Natural killer cell (primary cell): ENCODE measurements around the gene ISLR2. TPM values are rescaled to one million over a fixed set of nuclear protein-coding genes. Genes with fewer than 3 reads are reported as not detected.
"Not testable (repeated sequence)": the region's sequence is repeated elsewhere in the genome, so short reads cannot be mapped to it uniquely, and the experiment has no call there.

Experiments used
- ATAC-seq, 3 donors: fragments of 150-1000 bp in 2 of 3; fragments of 200-7000 bp in 1 of 3; cut with Tn5 transposase; 1 replicate in 1 of 3; 2 replicates in 2 of 3; pipeline ENCODE4 v1.10.0; 2021; ENCODE audit warnings: mild to moderate bottlenecking in 2 of 3, moderate library complexity in 2 of 3
- DNase-seq, 2 donors: peaks; one replicate each; pipeline versions ENCODE4 v3.0.0 to v3.0.0-alpha.2; 2013 to 2021; ENCODE audit warnings: mixed read lengths in 1 of 2
- H3K27ac ChIP-seq: one replicate; pipeline ENCODE4 v1.5.1; 2013; ENCODE audit warnings: mild to moderate bottlenecking, low read length
- H3K27me3 ChIP-seq: one replicate; pipeline ENCODE4 v1.6.1; 2013; ENCODE audit warnings: low read length; ENCODE audit not compliant: control insufficient read depth, insufficient read depth
- H3K36me3 ChIP-seq: one replicate; pipeline ENCODE4 v1.6.1; 2013; ENCODE audit warnings: low read length; ENCODE audit not compliant: control insufficient read depth, insufficient read depth
- H3K4me1 ChIP-seq: one replicate; pipeline ENCODE4 v1.6.1; 2013; ENCODE audit warnings: low read length; ENCODE audit not compliant: control insufficient read depth, insufficient read depth
- H3K4me3 ChIP-seq: one replicate; pipeline ENCODE4 v1.5.1; 2013; ENCODE audit warnings: low read length
- H3K9me3 ChIP-seq: one replicate; pipeline ENCODE4 v1.6.1; 2013; ENCODE audit warnings: low read length; ENCODE audit not compliant: control insufficient read depth, insufficient read depth
- H3K27ac Mint-ChIP-seq, 2 donors: one replicate each; pipeline ENCODE4 v1.8.0; 2022; ENCODE audit warnings: mild to moderate bottlenecking in 2 of 2, mixed read lengths in 2 of 2, moderate library complexity in 1 of 2
- H3K27me3 Mint-ChIP-seq, 2 donors: one replicate each; pipeline ENCODE4 v1.8.0; 2022; ENCODE audit warnings: low read depth in 2 of 2, mixed read lengths in 2 of 2
- H3K36me3 Mint-ChIP-seq: one replicate; pipeline ENCODE4 v1.8.0; 2022; ENCODE audit warnings: mixed read lengths
- H3K4me1 Mint-ChIP-seq, 2 donors: one replicate each; pipeline ENCODE4 v1.8.0; 2022; ENCODE audit warnings: mixed read lengths in 2 of 2
- H3K4me3 Mint-ChIP-seq: one replicate; pipeline ENCODE4 v1.8.0; 2022; ENCODE audit warnings: mild to moderate bottlenecking, moderate library complexity, mixed read lengths
- H3K9me3 Mint-ChIP-seq, 2 donors: one replicate each; pipeline ENCODE4 v1.8.0; 2022; ENCODE audit warnings: mixed read lengths in 2 of 2
- WGBS: methylation state at CpG from one replicate; pipeline ENCODE4 v1.1.7; 2013; ENCODE audit warnings: missing lambda C conversion rate; ENCODE audit not compliant: insufficient coverage; 5-methylcytosine and 5-hydroxymethylcytosine counted together
- intact Hi-C: fragments of 100-400 bp; cut with micrococcal nuclease; formaldehyde crosslinking; loops from one replicate; pipeline ENCODE4 v1.14.2; 2022
- total RNA-seq, 4 donors: library from RNA; stranded (reverse); fragments of 120-200 nt in 1 of 4; gene quantifications; one replicate each; pipeline versions ENCODE4 v1.2.3 to v1.2.4, GENCODE V29; 2013 to 2022
- TF ChIP-seq, protein P1 (sequence below): fragments of 200-600 bp; IDR thresholded peaks from one replicate; pipeline ENCODE4 v1.8.0; 2022; ENCODE audit warnings: antibody characterized with exemption

ISLR2 gene, protein sequence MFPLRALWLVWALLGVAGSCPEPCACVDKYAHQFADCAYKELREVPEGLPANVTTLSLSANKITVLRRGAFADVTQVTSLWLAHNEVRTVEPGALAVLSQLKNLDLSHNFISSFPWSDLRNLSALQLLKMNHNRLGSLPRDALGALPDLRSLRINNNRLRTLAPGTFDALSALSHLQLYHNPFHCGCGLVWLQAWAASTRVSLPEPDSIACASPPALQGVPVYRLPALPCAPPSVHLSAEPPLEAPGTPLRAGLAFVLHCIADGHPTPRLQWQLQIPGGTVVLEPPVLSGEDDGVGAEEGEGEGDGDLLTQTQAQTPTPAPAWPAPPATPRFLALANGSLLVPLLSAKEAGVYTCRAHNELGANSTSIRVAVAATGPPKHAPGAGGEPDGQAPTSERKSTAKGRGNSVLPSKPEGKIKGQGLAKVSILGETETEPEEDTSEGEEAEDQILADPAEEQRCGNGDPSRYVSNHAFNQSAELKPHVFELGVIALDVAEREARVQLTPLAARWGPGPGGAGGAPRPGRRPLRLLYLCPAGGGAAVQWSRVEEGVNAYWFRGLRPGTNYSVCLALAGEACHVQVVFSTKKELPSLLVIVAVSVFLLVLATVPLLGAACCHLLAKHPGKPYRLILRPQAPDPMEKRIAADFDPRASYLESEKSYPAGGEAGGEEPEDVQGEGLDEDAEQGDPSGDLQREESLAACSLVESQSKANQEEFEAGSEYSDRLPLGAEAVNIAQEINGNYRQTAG
- not detected for total RNA-seq
- total RNA-seq (2013): not detected

DNA sequence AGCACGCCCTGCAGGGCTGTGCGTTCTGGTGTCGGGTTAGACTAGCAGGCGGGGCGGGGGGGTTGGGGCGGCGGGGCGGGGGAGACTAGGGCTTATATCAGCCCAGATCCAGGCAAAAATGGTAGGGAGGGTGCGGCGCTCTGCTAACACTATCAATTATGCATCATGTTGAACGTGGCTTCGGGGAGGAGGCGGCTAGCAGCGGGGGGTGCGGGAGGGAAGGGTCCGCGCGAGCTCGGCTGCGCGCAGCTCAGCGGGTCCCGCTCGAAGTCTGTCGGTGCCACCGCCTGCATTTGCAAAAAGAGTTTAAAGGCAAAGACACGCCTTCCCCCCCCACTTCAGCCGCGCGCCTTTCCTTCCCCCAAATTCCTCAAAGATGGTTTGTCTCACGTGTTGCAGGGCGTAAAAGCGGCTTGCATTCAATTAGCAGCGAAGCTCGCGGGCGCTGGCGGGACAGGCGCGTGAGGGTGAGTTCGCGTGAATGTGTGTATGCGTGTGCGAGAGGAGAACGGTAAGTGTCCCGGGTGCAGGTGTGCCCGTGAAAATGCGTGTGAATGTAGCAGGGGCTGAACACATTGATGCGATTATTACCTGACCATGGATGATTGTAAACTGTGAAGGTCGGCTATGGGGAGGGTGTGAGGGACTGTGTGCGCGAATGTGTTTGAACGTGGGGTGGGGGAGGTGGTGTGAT lies at the start of gene ISLR2:
Gene ISLR2, plus strand, starts transcription at position 432 of the 694 bp plus-strand sequence. CDS start 2,169 bp downstream, outside the sequence.
- Mint-ChIP-seq H3K4me3 (no peak within 1 kb of the TSS), H3K4me1 (no peaks in the 10 kb centered on the region), H3K36me3 (no peaks in the 10 kb centered on the region), H3K27me3 (peaks cover 51 to 65% of the 10 kb centered on the region in 2 donors), H3K27ac (no peak within 1 kb of the TSS), H3K9me3 (no peaks in the 10 kb centered on the region)
- Histone ChIP-seq H3K36me3 (no peaks in the 10 kb centered on the region), H3K27ac (no peak within 1 kb of the TSS), H3K9me3 (no peaks in the 10 kb centered on the region), H3K4me3 (no peak within 1 kb of the TSS), H3K4me1 (peaks cover 25% of the 10 kb centered on the region), H3K27me3 (peaks cover 56% of the 10 kb centered on the region)
- intact Hi-C loops: no loop called here
- DNase-seq: no peak
- 6% methylated on average over 53 of the region's 53 CpGs for WGBS
- TF ChIP-seq, protein P1, sequence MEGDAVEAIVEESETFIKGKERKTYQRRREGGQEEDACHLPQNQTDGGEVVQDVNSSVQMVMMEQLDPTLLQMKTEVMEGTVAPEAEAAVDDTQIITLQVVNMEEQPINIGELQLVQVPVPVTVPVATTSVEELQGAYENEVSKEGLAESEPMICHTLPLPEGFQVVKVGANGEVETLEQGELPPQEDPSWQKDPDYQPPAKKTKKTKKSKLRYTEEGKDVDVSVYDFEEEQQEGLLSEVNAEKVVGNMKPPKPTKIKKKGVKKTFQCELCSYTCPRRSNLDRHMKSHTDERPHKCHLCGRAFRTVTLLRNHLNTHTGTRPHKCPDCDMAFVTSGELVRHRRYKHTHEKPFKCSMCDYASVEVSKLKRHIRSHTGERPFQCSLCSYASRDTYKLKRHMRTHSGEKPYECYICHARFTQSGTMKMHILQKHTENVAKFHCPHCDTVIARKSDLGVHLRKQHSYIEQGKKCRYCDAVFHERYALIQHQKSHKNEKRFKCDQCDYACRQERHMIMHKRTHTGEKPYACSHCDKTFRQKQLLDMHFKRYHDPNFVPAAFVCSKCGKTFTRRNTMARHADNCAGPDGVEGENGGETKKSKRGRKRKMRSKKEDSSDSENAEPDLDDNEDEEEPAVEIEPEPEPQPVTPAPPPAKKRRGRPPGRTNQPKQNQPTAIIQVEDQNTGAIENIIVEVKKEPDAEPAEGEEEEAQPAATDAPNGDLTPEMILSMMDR: no peak
- ATAC-seq: no peak

DNA sequence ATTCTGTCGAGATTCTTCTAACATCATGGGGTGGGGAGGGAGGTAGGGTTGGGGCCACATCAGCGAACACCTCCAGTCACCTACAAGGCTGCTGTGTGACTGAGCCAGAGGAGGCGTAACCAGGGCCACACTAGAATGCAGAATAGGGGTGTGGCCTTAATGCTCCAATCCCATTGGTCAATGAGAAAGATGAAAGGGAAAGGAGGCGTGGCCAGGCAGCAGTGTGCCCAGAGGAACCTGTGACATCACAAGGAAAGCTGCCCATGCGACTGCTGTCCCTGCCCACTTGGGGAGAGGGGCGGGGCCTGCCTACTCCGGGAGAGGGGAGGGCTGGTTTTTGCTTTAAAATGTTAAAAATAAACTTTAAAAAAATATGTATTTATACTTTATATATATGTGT lies 47.9 kb upstream of the ISLR2 start, which contains the start of gene GOLGA6A:
Gene GOLGA6A, minus strand, starts transcription at position 101 of the 400 bp plus-strand sequence. Its CDS starts 41 bp downstream, at position 60.
- H3K4me1 Mint-ChIP-seq, H3K36me3 Mint-ChIP-seq, H3K4me3 ChIP-seq, H3K36me3 ChIP-seq, intact Hi-C loops, H3K27ac ChIP-seq, H3K9me3 ChIP-seq, H3K27ac Mint-ChIP-seq, H3K4me1 ChIP-seq, DNase-seq, H3K9me3 Mint-ChIP-seq, H3K27me3 ChIP-seq, ATAC-seq, H3K4me3 Mint-ChIP-seq, H3K27me3 Mint-ChIP-seq: not testable (repeated sequence)
- no CpG with 5 or more reads among the region's 7 CpGs for WGBS

DNA sequence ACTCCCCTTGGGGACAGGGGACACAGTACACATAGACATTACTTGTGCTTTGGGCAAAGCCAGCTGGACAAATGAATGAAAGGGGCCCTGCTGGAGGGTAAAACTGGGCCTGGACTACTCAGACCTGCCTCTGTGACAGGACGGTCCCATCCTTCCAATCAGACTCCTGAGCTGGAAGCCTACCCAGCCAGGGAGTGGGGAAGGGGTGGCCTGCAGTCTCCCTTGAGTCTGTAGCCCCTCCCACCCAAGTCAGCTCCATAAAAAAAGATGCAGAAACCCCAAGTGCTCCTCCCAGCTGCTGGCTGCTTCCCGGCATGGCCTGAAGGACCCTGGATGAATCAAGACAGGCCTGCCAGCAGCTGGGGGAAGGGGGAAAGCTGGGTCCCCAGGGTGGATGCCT lies 35.8 kb upstream of the ISLR2 start:
- not testable (repeated sequence) for H3K9me3 ChIP-seq, H3K36me3 Mint-ChIP-seq
- WGBS: no CpG with 5 or more reads among the region's 2 CpGs

DNA sequence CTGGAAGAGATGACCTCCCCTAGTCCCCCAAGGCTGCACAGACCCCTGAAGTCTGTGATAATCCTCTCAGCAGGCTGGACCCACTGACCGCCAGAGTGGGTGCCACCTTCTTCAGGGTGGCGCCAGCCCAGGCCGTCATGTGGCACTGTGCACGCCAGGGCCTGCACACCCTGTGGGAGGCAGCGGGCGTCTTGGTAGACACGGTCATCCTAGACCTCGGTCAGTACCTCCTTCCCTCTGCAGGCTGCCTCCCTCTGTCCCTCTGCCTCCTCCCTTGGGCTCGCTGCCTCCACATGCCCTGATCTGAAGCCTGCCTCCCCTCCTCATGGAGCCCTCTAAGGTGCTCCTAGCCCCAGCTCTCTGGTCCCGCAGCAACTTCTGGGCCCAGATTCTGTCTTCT lies 34.8 kb upstream of the ISLR2 start:
- WGBS: 85% methylated on average over 4 of the region's 10 CpGs
- H3K36me3 ChIP-seq, H3K27ac ChIP-seq, H3K27ac Mint-ChIP-seq, H3K4me3 ChIP-seq, ATAC-seq, intact Hi-C loops, H3K9me3 ChIP-seq, H3K9me3 Mint-ChIP-seq, DNase-seq, H3K27me3 ChIP-seq, H3K27me3 Mint-ChIP-seq, H3K4me3 Mint-ChIP-seq, H3K4me1 ChIP-seq, H3K4me1 Mint-ChIP-seq, H3K36me3 Mint-ChIP-seq: not testable (repeated sequence)

More for the DNA sequence above, 35.8 kb upstream of the ISLR2 start:
- H3K36me3 ChIP-seq, H3K4me1 Mint-ChIP-seq, ATAC-seq, H3K4me3 Mint-ChIP-seq, H3K9me3 Mint-ChIP-seq, DNase-seq, H3K27me3 ChIP-seq, intact Hi-C loops, H3K4me1 ChIP-seq, H3K27me3 Mint-ChIP-seq, H3K27ac ChIP-seq, H3K4me3 ChIP-seq, H3K27ac Mint-ChIP-seq: not testable (repeated sequence)

DNA sequence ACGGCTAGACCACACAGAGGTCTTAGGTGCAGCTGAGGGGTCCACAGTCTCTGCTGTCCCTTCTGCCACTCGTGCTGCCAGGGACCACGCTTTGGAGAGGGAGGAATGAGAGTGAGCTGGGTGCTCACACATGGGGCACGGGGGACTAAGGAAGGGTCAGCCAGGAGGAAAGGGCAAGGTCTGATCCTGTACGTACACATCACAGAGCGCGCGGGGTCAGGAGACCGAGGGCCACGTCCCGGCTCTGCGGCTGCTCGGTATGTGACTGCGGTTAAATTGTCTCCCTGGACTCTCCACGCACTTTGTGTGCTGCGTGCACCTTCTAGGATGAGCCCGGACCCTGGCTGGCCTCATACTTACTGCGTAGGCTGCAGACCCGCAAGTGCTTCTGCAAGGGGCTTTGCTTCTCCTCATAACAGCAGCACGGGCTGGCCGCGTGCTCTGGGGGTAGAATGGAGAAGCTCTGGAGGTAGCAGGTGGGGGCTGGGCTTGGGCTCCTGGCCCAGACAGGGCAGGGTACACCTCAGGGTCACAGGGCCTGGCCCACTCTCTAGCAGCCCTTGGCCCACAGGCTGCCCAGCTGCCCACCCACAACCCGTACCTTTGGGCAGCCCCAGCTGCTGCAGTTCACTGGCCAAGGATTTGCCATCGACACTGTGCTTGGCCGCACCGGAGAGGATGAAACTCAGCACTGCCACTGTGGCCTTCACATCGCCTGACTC lies 33.5 kb upstream of the ISLR2 start:
- H3K4me3 ChIP-seq, H3K9me3 ChIP-seq, ATAC-seq, H3K36me3 ChIP-seq, intact Hi-C loops, DNase-seq, H3K9me3 Mint-ChIP-seq, H3K27ac Mint-ChIP-seq, H3K4me1 Mint-ChIP-seq, H3K27ac ChIP-seq, H3K36me3 Mint-ChIP-seq, H3K4me1 ChIP-seq, H3K27me3 Mint-ChIP-seq, H3K4me3 Mint-ChIP-seq, H3K27me3 ChIP-seq: not testable (repeated sequence)
- no CpG with 5 or more reads among the region's 27 CpGs for WGBS

DNA sequence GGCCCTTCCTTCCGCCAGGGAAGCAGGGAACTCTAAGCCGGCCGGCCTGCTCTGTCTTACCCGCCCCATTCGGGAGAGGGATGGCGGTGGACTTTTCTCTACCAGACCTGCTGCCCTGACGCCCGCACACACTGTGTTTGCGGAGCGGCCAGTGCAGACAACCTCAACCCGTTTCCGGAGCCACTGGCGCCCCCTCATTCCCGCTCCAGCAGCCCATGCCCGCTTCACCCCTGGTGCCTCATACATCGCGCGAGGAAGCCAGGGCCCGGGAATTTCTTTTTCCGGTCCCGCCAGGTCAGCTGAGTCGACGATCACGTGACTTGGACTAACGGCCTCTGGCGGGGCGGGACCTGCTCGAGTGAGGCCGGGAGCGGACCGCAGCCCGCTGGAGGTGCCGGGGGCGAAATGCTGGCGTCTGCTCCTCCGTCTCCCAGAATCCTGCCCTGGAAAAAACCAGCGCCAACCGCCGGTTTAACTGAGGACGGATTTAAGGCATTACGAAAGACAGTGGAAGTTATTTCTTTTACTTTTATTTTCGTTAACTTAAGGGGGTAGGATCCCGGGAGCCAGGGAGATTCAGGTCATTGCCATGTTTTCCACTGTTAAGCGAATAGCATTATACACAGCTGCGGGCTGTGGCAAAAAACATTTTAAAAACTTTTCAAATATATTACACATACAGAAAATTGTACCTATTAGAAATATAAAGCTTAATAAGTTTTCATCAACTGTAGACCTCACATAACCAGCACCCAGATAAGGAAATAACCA lies 30.2 kb upstream of the ISLR2 start:
- peak; percentile 59 to 67 for DNase-seq
- H3K4me1 ChIP-seq, intact Hi-C loops, H3K9me3 ChIP-seq, H3K36me3 Mint-ChIP-seq, H3K9me3 Mint-ChIP-seq, H3K27me3 ChIP-seq, H3K36me3 ChIP-seq, H3K27ac ChIP-seq, H3K27me3 Mint-ChIP-seq, H3K4me1 Mint-ChIP-seq: not testable (repeated sequence)
- ATAC-seq: peak; percentile 69 to 86 (median 84)
- H3K4me3 ChIP-seq: peak overlapping the region; percentile 63
- Mint-ChIP-seq H3K27ac (peak overlapping the region; percentile 88), H3K4me3 (peak overlapping the region; percentile 96)
- WGBS: 8% methylated on average over 25 of the region's 45 CpGs
